Osteocyte (in vitro differentiated cells): Measurements from ENCODE around the gene RAD51B. TPM values are rescaled to one million over a fixed set of nuclear protein-coding genes. Genes with fewer than 3 reads are reported as not detected.

Source experiments
- DNase-seq: peaks from one replicate; pipeline ENCODE4 v3.0.0; 2021; ENCODE audit warnings: mixed read lengths; ENCODE audit not compliant: unreplicated experiment; ENCODE audit errors: extremely low spot score
- H3K27ac Mint-ChIP-seq: one replicate; pipeline ENCODE4 v1.8.0; 2021; ENCODE audit warnings: mild to moderate bottlenecking, mixed read lengths; ENCODE audit not compliant: unreplicated experiment
- H3K27me3 Mint-ChIP-seq: one replicate; pipeline ENCODE4 v1.8.0; 2021; ENCODE audit warnings: mixed read lengths; ENCODE audit not compliant: unreplicated experiment
- H3K36me3 Mint-ChIP-seq: one replicate; pipeline ENCODE4 v1.8.0; 2021; ENCODE audit warnings: mixed read lengths; ENCODE audit not compliant: unreplicated experiment
- H3K4me1 Mint-ChIP-seq: one replicate; pipeline ENCODE4 v1.8.0; 2021; ENCODE audit warnings: mixed read lengths; ENCODE audit not compliant: unreplicated experiment
- H3K4me3 Mint-ChIP-seq: one replicate; pipeline ENCODE4 v1.8.0; 2021; ENCODE audit warnings: mild to moderate bottlenecking, moderate library complexity, mixed read lengths; ENCODE audit not compliant: unreplicated experiment
- H3K9me3 Mint-ChIP-seq: one replicate; pipeline ENCODE4 v1.8.0; 2021; ENCODE audit warnings: mixed read lengths; ENCODE audit not compliant: unreplicated experiment
- CTCF ChIP-seq: fragments of 200-600 bp; sonication (generic); IDR thresholded peaks from 2 replicates; pipeline ENCODE4 v1.5.0; 2021; ENCODE audit warnings: antibody characterized with exemption, mild to moderate bottlenecking, moderate library complexity
- long read RNA-seq: library from polyadenylated mRNA; unstranded; transcript quantifications from one replicate; pipeline ENCODE4 v2.0.0, GENCODE V29; 2021
- total RNA-seq: library from RNA; stranded (reverse); gene quantifications from 2 replicates; pipeline ENCODE4 v1.2.1, GENCODE V29; 2021

RAD51B gene
- total RNA-seq: 11.9 and 12.7 TPM in 2 replicates
- long read RNA-seq, partial matches to known transcripts: 0 of 6 reads
- long read RNA-seq, other reads (novel, unspliced or antisense): 4 of 6 reads

DNA sequence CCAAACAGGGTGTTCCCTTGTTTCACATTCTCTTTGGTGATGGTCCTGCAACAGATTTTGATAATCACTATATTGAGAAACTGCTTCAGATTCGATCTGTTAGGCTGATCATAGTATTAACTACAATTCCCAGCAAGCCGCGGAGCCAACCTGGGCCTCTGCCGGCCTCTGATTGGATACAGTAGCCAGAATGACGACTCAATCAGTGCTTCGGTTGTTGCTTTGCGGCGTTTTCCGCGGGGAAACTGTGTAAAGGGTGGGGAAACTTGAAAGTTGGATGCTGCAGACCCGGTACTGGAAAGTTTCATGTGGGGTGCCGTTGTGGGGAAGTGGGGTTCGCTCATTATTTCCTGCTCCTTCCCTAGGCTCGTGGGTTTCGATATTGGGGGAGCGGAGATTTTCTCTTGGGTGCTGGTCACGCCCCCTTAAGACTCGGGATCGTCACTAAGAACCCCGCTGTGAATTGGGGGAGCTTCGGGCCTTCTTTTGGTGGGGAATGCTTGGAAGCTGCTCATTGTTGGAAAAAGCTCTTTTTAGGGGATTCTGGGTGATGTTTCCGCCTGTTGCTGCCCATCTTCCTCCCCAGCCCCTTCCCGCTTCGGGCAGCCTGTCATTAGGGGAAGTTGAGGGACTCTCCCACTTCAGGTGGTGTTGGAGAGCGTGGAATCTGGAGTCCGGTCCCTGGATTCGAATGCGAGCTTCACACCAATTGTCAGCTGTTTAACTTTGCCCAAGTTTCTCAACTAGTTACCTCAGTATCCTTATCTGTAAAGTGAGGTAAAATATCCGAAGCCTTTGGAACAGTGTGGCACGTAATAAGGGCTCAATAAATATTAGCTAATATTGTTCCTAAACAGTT, at the start of gene RAD51B:
TSS of gene RAD51B (plus strand) at position 217 of the 859 bp plus-strand sequence.
- Mint-ChIP-seq H3K27ac (peak within 1 kb of the TSS; percentile 83), H3K4me1 (peaks cover 33% of the 10 kb centered on the region), H3K4me3 (peak within 1 kb of the TSS; percentile 97), H3K27me3 (no peaks in the 10 kb centered on the region), H3K9me3 (no peaks in the 10 kb centered on the region), H3K36me3 (no peaks in the 10 kb centered on the region)
- no peak for TF ChIP-seq CTCF
- DNase-seq: peak; percentile 92

DNA sequence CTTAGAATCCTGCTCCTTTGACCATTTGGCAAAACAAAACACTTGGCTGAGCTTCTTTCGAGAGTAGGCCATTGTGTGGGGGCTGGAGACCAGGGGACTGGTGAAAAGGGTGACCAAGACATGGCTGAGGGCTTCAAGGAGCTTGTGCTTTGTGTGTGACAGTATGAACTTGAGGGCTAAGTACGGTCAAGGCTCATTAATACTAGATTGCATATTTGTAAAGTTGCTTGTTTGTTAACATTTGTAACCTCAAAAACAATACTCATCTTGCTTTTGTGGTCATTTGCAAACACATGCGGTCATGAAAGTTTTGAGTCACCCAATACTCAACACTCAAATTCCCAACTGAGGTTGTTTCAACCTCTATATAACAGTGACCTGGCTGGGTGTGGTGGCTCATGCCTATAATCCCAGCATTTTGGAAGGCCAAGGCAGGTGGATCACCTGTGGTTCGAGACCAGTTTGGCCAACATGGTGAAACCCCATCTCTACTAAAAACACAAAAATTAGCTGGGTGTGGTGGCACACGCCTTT, 45.7 kb upstream of the RAD51B start:
- no peaks in the 10 kb centered on the region for H3K9me3 Mint-ChIP-seq
- H3K27ac Mint-ChIP-seq: no peak overlapping the region
- no peaks in the 10 kb centered on the region for H3K27me3 Mint-ChIP-seq
- H3K36me3 Mint-ChIP-seq: peaks cover 71% of the 10 kb centered on the region
- TF ChIP-seq CTCF: no peak
- no peak overlapping the region for H3K4me3 Mint-ChIP-seq
- DNase-seq: no peak
- H3K4me1 Mint-ChIP-seq: no peaks in the 10 kb centered on the region

DNA sequence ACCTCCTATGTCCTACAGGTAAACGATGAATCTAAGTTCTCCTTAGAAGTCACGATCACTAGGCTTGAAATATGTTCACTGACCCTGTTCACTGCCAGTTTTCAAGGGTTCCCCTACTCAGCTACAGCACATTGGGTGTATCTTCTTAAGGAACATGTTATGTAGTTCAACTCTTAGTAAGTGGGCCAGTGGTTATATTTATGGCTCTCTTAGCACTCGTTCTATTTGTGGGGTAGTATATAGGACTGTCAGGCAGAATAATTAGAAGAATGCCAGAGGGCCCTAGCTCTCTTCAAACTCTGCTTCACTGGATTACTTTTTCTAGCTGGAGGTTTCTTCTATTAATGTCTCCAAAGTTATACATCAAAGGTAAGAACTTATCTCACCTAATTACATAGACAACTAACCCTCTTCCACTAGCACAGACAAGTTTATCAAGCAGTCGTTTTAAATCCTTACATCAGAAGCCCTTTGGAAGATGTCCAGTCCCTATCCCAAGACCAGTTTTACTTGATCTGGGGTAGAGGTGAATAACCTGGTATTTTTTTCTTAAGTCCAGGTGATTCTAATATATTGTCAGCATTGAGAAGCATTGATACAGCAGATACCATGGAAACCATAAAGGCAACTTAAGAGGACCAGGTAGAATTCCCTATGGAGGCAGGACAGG, 42.8 kb upstream of the RAD51B start:
- Mint-ChIP-seq H3K4me3 (no peak overlapping the region), H3K27me3 (no peaks in the 10 kb centered on the region), H3K27ac (no peak overlapping the region), H3K36me3 (peaks cover 66% of the 10 kb centered on the region), H3K9me3 (no peaks in the 10 kb centered on the region), H3K4me1 (no peaks in the 10 kb centered on the region)
- DNase-seq: no peak
- no peak for TF ChIP-seq CTCF

DNA sequence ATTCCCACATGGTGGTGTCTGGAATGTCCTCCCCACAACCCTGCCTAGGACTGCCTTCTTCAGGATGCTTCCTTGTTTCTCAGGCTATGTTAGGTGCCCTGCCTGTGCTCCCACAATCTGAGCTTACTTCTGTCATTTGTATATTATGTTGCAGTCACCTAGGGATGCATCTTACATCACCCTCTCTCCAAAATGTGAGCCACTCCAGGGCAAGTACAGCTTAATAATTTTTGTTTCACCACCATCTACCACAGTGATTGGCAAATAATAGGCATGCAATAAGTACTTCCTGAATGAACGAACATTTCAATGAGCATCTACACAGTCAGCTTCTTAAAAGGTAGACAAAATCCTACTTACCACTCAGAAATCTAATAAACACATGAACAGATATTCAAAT, 40.8 kb upstream of the RAD51B start:
- Mint-ChIP-seq H3K27ac (no peak overlapping the region), H3K4me3 (no peak overlapping the region), H3K36me3 (peaks cover 68% of the 10 kb centered on the region), H3K9me3 (no peaks in the 10 kb centered on the region), H3K27me3 (no peaks in the 10 kb centered on the region), H3K4me1 (no peaks in the 10 kb centered on the region)
- TF ChIP-seq CTCF: no peak
- DNase-seq: no peak

DNA sequence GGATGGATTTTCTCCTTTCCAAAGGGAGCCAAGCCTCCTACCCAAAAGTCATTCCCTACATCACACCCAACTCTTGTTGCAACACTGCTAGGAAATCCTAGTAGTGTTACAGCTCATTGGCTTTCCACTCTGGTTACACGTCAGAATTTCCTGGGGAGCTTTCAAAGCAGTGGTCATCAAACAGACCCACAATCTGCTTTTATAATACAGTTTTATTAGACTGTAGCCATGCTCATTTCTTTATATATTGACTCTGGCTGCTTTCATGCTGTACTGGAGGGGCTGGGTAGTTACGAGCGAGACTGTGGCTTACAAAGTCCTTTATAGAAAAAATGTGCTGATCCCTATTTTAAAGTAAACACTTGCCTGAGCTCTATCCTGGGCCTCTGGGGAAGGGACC, 37.5 kb upstream of the RAD51B start:
- no peak for TF ChIP-seq CTCF
- DNase-seq: no peak
- Mint-ChIP-seq H3K36me3 (peaks cover 70% of the 10 kb centered on the region), H3K4me1 (no peaks in the 10 kb centered on the region), H3K4me3 (no peak overlapping the region), H3K27me3 (no peaks in the 10 kb centered on the region), H3K27ac (no peak overlapping the region), H3K9me3 (no peaks in the 10 kb centered on the region)
